Neural progenitor cell (in vitro differentiated cells): ENCODE measurements around the gene NRG2.

ENCODE experiments used
- CTCF ChIP-seq: fragments of 200-600 bp; sonication (generic); IDR thresholded peaks from 2 replicates; pipeline ENCODE4 v1.5.1; 2017; ENCODE audit warnings: antibody characterized with exemption, mild to moderate bottlenecking
- EZH2 ChIP-seq: fragments of 200-600 bp; sonication (generic); IDR thresholded peaks from 2 replicates; pipeline ENCODE4 v1.6.1; 2017; ENCODE audit warnings: antibody characterized with exemption, mild to moderate bottlenecking, moderate library complexity

GRCh38 chr5:139897982-139898381 lies 145.1 kb downstream of the NRG2 start:
- TF ChIP-seq EZH2: no peak
- TF ChIP-seq CTCF: no peak
